Activated naive CD4-positive, alpha-beta T cell treated with anti-CD3 and anti-CD28 coated beads, Interleukin-2, amount 50 U/mL, for 72 hours (primary cell): ENCODE data around the gene CNOT10. TPM values are rescaled to one million over a fixed set of nuclear protein-coding genes. Genes with fewer than 3 reads are reported as not detected.

Source experiments
- ATAC-seq, 2 donors: fragments of 150-1000 bp; cut with Tn5 transposase; 2 replicates each; pipeline ENCODE4 v1.10.0; 2021; ENCODE audit warnings: mild to moderate bottlenecking in 2 of 2, moderate library complexity in 2 of 2
- DNase-seq, 2 donors: peaks; one replicate each; pipeline ENCODE4 v3.0.0; 2021 to 2022; ENCODE audit warnings: low spot score in 2 of 2
- H3K27ac Mint-ChIP-seq, 2 donors: one replicate each; pipeline ENCODE4 v1.8.0; 2022; ENCODE audit warnings: mild to moderate bottlenecking in 2 of 2, mixed read lengths in 2 of 2
- H3K36me3 Mint-ChIP-seq, 2 donors: one replicate each; pipeline ENCODE4 v1.8.0; 2022; ENCODE audit warnings: mixed read lengths in 2 of 2
- H3K9me3 Mint-ChIP-seq, 2 donors: one replicate each; pipeline ENCODE4 v1.8.0; 2022; ENCODE audit warnings: mixed read lengths in 2 of 2
- total RNA-seq, 2 donors: library from RNA; stranded (reverse); gene quantifications; one replicate each; pipeline ENCODE4 v1.2.3, GENCODE V29; 2022

Gene CNOT10
- total RNA-seq, 2 donors from 2014 or later = 56.8 to 60.2 TPM

- ATAC-seq (no peak), DNase-seq (no peak)
- peaks cover 9 to 11% of the 10 kb centered on the region in 2 donors for H3K36me3 Mint-ChIP-seq
- H3K9me3 Mint-ChIP-seq = no peaks in the 10 kb centered on the region
- no peak overlapping the region for H3K27ac Mint-ChIP-seq
Measured at GRCh38 chr3:32681811-32682210, 3.2 kb upstream of the CNOT10 start.

- peak in 1 of 2 donors; percentile 8 for ATAC-seq
- H3K36me3 Mint-ChIP-seq = peaks cover 15 to 16% of the 10 kb centered on the region in 2 donors
- DNase-seq = no peak
- peak overlapping the region; percentile 22 to 94 for H3K27ac Mint-ChIP-seq
- no peaks in the 10 kb centered on the region for H3K9me3 Mint-ChIP-seq
Measured at GRCh38 chr3:32684029-32684799, 774 bp upstream of the CNOT10 start.

- no peak for DNase-seq
- Mint-ChIP-seq H3K36me3 (peaks cover 16 to 22% of the 10 kb centered on the region in 2 donors), H3K9me3 (no peaks in the 10 kb centered on the region), H3K27ac (peak overlapping the region; percentile 94)
- peak in 1 of 2 donors; percentile 9 for ATAC-seq
Measured at GRCh38 chr3:32685543-32686185, 676 bp downstream of the CNOT10 start.

- no peak overlapping the region for H3K27ac Mint-ChIP-seq
- ATAC-seq = no peak
Measured at GRCh38 chr3:32686713-32687112, 1.7 kb downstream of the CNOT10 start.

GRCh38 chr3:32691847-32692246 is 6.9 kb downstream of the CNOT10 start:
- no peak for ATAC-seq
- H3K27ac Mint-ChIP-seq = no peak overlapping the region

More at GRCh38 chr3:32686713-32687112, 1.7 kb downstream of the CNOT10 start:
- DNase-seq = no peak
- Mint-ChIP-seq H3K36me3 (peaks cover 16 to 22% of the 10 kb centered on the region in 2 donors), H3K9me3 (no peaks in the 10 kb centered on the region)

DNA sequence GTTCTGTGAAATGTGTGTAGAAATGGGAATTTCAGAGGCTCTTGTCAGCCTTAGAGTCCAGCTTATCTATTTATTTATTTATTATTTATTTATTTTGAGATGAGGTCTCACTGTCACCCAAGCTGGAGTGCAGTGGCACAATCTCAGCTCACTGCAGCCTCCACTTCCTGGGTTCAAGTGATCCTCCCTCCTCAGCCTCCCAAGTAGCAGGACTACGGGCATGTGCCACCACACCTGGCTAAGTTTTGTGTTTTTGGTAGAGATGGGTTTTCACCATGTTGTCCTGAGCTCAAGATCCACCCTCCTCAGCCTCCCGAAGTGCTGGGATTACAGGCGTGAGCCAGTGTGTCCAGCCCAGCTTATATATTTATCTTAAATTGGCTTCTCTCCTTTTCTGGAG is 11.5 kb downstream of the CNOT10 start:
- no peak for DNase-seq
- H3K9me3 Mint-ChIP-seq = no peaks in the 10 kb centered on the region
- H3K27ac Mint-ChIP-seq = no peak overlapping the region
- no peaks in the 10 kb centered on the region for H3K36me3 Mint-ChIP-seq
- no peak for ATAC-seq

More at GRCh38 chr3:32691847-32692246, 6.9 kb downstream of the CNOT10 start:
- Mint-ChIP-seq H3K36me3 (peaks cover 6 to 14% of the 10 kb centered on the region in 2 donors), H3K9me3 (no peaks in the 10 kb centered on the region)
- DNase-seq = no peak

- Mint-ChIP-seq H3K9me3 (no peaks in the 10 kb centered on the region), H3K36me3 (peaks cover 0 to 5% of the 10 kb centered on the region in 2 donors), H3K27ac (no peak overlapping the region)
- DNase-seq = no peak
- no peak for ATAC-seq
Measured at GRCh38 chr3:32698506-32698905, 13.5 kb downstream of the CNOT10 start.

GRCh38 chr3:32699429-32699828 is 14.4 kb downstream of the CNOT10 start:
- ATAC-seq (no peak), DNase-seq (no peak)
- peaks cover 0 to 7% of the 10 kb centered on the region in 2 donors for H3K36me3 Mint-ChIP-seq
- H3K27ac Mint-ChIP-seq = no peak overlapping the region
- no peaks in the 10 kb centered on the region for H3K9me3 Mint-ChIP-seq

- peaks cover 0 to 7% of the 10 kb centered on the region in 2 donors for H3K36me3 Mint-ChIP-seq
- H3K9me3 Mint-ChIP-seq = no peaks in the 10 kb centered on the region
- no peak overlapping the region for H3K27ac Mint-ChIP-seq
- DNase-seq = no peak
- ATAC-seq = no peak
Measured at GRCh38 chr3:32700244-32700643, 15.3 kb downstream of the CNOT10 start.

DNA sequence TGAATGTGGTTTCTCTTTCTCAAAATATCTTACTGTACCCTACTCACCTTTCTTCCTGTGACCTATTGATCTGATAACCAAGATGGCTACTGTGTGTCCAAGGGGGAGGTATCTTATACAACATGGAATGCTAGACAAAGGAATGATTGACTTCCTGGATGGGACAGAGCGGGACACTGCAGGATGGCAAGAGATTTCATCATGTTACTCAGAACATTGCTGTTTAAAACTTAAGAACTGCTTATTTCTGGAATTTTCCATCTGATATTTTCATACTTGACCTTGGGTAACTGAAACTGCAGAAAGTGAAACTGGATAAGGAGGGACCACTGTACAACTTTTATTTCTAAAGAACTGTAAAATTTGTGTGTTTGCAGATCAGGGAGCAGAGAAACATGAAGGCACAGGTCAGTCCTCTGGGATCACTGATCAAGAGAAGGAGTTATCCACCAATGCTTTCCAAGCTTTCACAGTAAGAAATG is 18.5 kb downstream of the CNOT10 start:
- H3K36me3 Mint-ChIP-seq = peaks cover 0 to 17% of the 10 kb centered on the region in 2 donors
- peak overlapping the region in 1 of 2 donors; percentile 79 for H3K27ac Mint-ChIP-seq
- DNase-seq = no peak
- no peaks in the 10 kb centered on the region for H3K9me3 Mint-ChIP-seq
- ATAC-seq = no peak

DNA sequence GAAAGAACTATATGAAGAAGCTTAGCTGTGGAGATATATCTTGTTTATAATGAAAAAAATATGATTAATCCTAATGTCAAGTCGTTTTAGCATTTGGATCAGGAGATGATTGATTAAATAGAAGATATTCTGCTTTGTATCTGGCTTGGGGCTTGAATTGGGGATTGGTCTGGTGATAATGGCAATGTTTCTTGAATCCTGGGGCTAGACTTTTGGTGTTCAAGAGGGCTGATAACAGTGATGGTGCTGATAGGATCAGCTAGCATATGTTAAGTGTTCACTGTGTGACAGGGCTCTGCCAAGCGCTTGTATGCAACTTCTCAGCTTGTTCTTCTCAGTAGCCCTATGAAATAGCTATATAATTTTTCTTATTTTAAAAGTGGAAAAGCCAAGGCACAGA is 20.2 kb downstream of the CNOT10 start:
- no peak for ATAC-seq

DNA sequence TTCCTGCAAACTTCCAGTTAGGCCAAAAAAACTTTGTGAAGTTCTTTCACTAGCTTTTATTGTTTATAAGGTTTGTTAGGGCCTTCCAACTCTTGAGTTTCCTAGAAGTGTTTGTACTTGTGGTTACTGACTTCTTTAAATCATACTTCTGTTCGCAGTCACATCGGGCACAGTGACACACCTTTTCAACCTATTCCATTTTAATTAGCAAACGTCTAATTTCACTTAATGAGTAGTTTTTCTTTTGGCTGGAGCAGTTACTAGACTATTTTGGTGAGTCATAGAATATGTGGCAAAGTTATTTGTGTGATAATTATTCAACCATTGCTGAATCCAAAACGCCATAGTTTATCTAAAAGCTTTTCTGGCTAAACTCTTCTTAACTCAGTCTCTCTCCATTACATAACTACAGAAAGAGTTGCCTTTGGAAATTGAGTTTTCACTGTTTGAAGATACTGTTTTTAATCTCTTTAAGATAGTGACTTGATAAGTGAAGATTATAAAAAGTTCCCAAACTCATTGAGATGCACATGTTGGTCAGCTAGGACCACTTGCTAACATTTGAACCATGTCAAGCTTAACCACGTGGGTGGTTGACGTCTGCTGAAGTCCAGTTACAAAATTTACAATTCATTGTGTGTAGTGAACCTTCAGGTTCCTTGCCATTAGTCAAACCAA is 21.5 kb downstream of the CNOT10 start:
- ATAC-seq = peak in 1 of 2 donors; percentile 71
- H3K27ac Mint-ChIP-seq = no peak overlapping the region
- no peak for DNase-seq
- H3K9me3 Mint-ChIP-seq = no peaks in the 10 kb centered on the region
- peaks cover 17 to 25% of the 10 kb centered on the region in 2 donors for H3K36me3 Mint-ChIP-seq

More for the DNA sequence above, 20.2 kb downstream of the CNOT10 start:
- no peaks in the 10 kb centered on the region for H3K9me3 Mint-ChIP-seq
- DNase-seq = no peak
- peaks cover 8 to 25% of the 10 kb centered on the region in 2 donors for H3K36me3 Mint-ChIP-seq
- H3K27ac Mint-ChIP-seq = no peak overlapping the region

- H3K9me3 Mint-ChIP-seq = no peaks in the 10 kb centered on the region
- DNase-seq (no peak), ATAC-seq (no peak)
- H3K36me3 Mint-ChIP-seq = peaks cover 19 to 25% of the 10 kb centered on the region in 2 donors
- H3K27ac Mint-ChIP-seq = no peak overlapping the region
Measured at GRCh38 chr3:32707026-32707370, 22.0 kb downstream of the CNOT10 start.

DNA sequence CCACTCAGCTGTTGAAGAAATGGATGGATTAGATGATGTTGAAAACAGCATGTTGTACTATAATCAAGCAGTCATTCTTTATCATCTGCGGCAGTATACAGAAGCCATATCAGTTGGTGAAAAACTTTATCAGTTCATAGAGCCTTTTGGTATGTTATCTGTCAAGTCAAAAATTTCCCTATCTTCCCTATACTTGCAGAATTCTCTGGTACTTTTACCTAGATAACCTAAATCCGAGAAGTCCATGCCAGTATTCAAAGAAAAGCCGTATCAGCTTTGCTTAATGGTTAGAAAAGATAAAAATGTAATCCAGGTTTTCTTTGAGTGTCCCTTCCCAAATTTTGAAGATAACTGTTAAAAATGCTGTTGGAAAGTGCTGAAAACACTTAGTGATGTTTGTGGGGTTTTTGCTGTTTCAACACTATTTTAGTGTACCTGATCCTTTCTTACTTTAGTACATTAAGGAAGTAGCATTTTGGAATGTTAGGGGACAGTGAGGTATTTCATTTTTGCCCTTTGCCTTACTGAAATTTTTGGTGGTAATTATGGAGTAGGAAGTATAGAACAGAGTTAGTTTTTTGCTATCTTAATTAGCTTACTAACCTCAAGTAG is 23.8 kb downstream of the CNOT10 start:
- peak overlapping the region in 1 of 2 donors; percentile 39 for H3K27ac Mint-ChIP-seq
- ATAC-seq (no peak), DNase-seq (no peak)
- H3K36me3 Mint-ChIP-seq = peaks cover 17 to 19% of the 10 kb centered on the region in 2 donors
- no peaks in the 10 kb centered on the region for H3K9me3 Mint-ChIP-seq

GRCh38 chr3:32709346-32709745 is 24.4 kb downstream of the CNOT10 start:
- H3K27ac Mint-ChIP-seq = peak overlapping the region in 1 of 2 donors; percentile 39
- no peak for DNase-seq

DNA sequence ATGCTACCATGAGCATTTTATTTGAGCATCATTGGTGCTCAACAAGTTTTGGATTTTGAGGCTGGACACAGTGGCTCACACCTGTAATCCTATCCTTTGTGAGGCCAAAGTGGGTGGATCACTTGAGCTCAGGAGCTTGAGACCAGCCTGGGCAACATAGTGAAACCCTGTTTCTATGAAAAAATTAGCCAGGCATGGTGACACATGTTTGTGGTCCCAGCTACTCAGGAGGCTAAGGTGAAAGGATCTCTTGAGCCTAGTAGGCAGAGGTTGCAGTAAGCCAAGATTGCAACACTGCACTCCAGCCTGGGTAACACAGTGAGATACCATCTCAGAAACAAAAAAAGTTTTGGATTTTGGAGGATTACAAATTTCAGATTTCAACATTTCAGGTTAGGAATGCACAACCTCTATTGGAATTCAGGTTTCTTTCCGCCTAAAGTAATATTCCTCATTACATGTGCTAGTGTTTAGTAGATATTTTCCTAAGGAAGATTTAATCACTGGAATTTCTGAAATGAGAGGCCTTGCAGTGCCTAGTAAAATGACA is 27.6 kb downstream of the CNOT10 start:
- ATAC-seq = no peak
- no peaks in the 10 kb centered on the region for H3K9me3 Mint-ChIP-seq
- H3K36me3 Mint-ChIP-seq = peaks cover 16 to 19% of the 10 kb centered on the region in 2 donors

More at GRCh38 chr3:32709346-32709745, 24.4 kb downstream of the CNOT10 start:
- no peak for ATAC-seq
- H3K9me3 Mint-ChIP-seq = no peaks in the 10 kb centered on the region
- peaks cover 17 to 19% of the 10 kb centered on the region in 2 donors for H3K36me3 Mint-ChIP-seq

More for the DNA sequence above, 27.6 kb downstream of the CNOT10 start:
- no peak for DNase-seq
- peak overlapping the region in 1 of 2 donors; percentile 33 for H3K27ac Mint-ChIP-seq
